GM19025 (cell line): ENCODE data around the gene MADCAM1.

Experiments
- ATAC-seq: cut with Tn5 transposase; IDR thresholded peaks from one replicate; pipeline ENCODE4 v1.9.1; 2021; ENCODE audit warnings: mild to moderate bottlenecking, low read depth, moderate library complexity; ENCODE audit not compliant: unreplicated experiment

MADCAM1 gene

GRCh38 chr19:530134-531008 lies 34.1 kb downstream of the MADCAM1 start:
- no peak for ATAC-seq

- ATAC-seq, result peak; percentile 72
Measured at GRCh38 chr19:531009-531752, 34.9 kb downstream of the MADCAM1 start.

GRCh38 chr19:531753-532560 lies 35.7 kb downstream of the MADCAM1 start, which contains the start of gene CDC34:
Gene CDC34, plus strand, starts transcription at chr19:531760. Its CDS starts 172 bp downstream, at chr19:531932.
- peak; percentile 31 for ATAC-seq

GRCh38 chr19:532561-533363 lies 36.5 kb downstream of the MADCAM1 start:
- no peak for ATAC-seq

GRCh38 chr19:533364-534058 lies 37.2 kb downstream of the MADCAM1 start:
- ATAC-seq, result no peak

- no peak for ATAC-seq
Measured at GRCh38 chr19:534088-534487, 37.8 kb downstream of the MADCAM1 start.

GRCh38 chr19:535017-535835 lies 38.9 kb downstream of the MADCAM1 start:
- no peak for ATAC-seq

GRCh38 chr19:536031-536880 lies 40.0 kb downstream of the MADCAM1 start:
- ATAC-seq, result no peak

- ATAC-seq, result no peak
Measured at GRCh38 chr19:536881-537404, 40.7 kb downstream of the MADCAM1 start.

GRCh38 chr19:538641-539428 lies 42.5 kb downstream of the MADCAM1 start:
- ATAC-seq, result no peak

- ATAC-seq, result no peak
Measured at GRCh38 chr19:539429-540030, 43.2 kb downstream of the MADCAM1 start.

GRCh38 chr19:540867-541637 lies 44.8 kb downstream of the MADCAM1 start:
- ATAC-seq, result no peak

GRCh38 chr19:541699-542098 lies 45.4 kb downstream of the MADCAM1 start:
- ATAC-seq, result no peak

- ATAC-seq, result no peak
Measured at GRCh38 chr19:542173-542866, 46.0 kb downstream of the MADCAM1 start.
